GM18858 (cell line): Measurements from ENCODE around the gene PTPRM.

ENCODE experiments used
- ATAC-seq: cut with Tn5 transposase; IDR thresholded peaks from one replicate; pipeline ENCODE4 v1.9.1; 2021; ENCODE audit not compliant: unreplicated experiment

Gene PTPRM

DNA sequence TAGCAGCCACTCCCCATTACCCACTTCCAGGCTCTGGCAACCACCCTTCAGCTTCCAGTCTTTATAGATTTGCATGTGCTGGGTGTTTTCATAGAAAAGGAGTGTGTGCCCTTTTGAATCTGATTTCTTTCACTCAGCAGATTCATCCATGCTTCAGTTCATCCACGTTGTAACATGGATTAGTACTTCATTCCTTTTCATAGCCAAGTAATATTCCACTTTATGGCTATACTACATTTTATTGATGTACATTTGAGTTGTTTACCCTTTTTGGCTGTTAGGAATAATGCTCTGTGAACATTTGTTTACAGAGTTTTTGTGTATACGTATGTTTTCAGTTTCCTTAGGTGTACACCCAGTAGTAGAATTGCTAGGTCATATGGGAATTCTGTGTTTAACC lies 836.6 kb downstream of the PTPRM start:
- ATAC-seq = no peak

DNA sequence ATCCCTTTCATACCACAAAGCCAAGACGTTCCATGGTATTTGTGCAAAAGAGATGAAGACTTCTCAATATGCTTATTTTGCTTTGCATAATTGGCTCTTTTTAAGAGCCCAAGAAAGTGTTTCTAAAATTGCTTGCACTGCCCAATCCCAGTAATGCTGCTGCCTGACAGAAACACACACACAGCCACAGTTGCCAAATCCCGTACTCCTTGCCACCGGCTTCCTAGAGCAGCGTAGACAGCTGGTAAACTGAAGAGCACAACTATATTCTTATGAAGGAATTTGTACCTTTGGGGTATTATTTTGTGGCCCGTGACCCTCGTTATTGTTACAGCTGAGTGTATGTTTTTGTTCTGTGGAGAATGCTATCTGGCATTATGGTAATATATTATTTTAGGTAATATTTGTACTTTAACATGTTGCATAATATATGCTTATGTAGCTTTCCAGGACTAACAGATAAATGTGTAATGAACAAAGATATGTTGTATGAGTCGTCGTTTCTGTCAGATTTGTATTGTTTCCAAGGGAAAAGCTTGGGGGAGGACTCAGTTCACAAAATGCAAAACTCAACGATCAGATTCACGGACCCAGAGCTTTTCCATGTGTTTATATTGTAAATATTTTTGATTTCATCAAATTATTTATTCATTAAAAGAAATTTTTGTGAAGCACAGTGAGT lies 839.2 kb downstream of the PTPRM start:
- ATAC-seq = no peak

DNA sequence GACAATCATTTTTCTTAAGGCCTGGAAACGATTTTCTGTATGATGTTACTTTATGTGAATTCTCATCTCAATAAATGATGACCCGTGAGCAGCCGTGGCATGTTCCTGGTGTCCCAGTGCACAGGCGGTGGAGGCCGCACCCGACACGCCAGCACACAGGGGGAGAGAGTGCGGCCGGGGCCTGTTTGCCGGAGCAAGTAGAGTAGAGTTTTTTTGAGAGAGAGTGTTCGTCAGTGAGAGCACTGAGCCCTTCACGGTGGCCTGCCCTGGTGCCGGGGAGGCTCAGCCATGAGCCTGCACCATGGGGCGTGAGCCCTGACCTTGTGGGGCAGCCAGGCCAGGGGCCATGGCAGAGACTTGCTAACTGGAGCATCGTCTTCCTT lies 839.7 kb downstream of the PTPRM start:
- ATAC-seq = no peak

DNA sequence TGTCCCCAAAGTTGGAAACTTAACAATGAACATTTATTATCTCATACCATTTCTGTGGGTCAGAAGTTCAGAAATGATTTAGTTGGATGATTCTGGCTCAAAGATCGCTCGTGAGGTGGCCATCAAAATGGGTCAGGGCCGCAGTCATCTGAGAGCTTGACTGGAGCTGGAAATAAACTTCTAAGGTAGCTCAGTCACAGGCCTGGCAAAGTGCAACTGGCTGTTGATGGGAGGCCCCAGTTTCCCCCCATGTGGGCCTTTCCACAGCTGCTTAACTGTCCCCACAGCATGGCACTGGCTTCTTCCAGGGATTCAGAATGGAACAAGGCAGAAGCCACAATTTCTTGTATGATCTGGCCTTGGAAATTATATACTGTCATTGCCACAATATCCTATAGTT lies 842.0 kb downstream of the PTPRM start:
- ATAC-seq = no peak

DNA sequence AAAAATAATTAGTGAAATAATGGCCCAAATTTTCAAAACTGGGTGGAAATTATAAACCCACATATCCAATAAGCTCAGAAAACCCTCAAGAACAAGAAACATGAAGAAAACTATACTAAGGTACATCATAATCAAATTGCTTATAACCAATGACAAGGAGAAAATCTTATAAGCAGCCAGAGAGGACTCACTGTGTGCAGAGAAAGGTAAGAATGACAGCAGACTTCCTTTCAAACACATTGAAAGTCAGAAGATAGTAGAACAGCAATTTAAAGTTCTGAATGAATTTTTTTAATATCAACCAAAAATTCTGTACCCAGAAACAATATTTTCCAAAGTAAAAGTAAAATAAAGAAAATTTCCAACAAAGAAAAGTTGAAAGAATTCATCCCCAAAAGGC lies 844.4 kb downstream of the PTPRM start:
- ATAC-seq = no peak

DNA sequence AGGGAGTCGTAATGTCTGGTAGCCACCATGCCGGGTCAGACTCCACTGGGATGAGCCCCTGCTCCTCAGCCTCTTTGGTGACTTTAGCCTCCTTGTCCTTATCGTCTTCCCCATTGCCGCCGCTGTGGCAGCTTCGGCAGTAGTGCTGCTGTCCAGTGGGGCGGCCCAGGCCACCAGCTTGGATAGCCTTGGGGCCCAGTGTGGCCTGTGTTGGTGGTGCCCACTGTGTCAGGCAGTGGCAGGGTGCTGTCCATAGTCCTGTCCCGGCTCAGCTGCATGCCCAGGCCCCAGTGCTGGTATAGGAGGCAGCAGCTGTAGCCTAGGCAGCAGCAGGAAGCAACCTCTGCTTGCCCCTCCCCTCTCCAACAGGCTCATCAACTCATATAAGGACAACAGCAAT lies 845.0 kb downstream of the PTPRM start:
- ATAC-seq = no peak

DNA sequence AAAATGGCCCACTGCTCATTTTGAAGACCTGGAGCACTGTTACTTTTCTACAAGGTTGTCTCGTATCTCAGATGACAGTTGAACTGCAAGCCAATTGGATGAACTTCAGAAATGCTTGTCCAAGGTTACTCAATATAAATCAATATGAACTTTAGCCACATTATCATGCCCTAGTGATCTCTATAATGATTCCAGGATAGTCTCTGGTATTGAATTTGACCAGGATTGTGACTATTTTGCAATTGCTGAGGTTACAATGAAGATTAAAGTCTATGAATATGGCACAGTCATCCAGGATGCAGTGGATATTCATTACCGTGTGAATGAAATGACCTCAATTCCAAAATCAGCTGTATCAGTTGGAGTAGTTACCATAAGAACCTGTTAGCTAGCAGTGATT lies 846.1 kb downstream of the PTPRM start:
- no peak for ATAC-seq

DNA sequence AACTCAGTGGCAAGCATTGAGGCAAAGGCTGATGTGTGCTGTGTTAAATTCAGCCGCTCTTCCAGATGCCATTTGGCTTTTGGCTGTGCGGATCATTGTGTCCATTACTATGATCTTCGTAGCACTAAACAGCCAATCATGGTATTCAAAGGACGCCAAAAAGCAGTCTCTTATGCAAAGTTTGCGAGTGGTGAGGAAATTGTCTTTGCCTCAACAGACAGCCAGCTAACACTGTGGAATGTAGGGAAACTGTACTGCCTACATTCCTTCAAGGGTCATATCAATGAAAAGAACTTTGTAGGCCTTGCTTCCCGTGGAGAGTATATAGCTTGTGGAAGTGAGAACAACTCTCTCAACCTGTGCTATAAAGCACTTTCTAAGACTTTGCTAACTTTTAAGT lies 846.6 kb downstream of the PTPRM start:
- ATAC-seq = no peak

DNA sequence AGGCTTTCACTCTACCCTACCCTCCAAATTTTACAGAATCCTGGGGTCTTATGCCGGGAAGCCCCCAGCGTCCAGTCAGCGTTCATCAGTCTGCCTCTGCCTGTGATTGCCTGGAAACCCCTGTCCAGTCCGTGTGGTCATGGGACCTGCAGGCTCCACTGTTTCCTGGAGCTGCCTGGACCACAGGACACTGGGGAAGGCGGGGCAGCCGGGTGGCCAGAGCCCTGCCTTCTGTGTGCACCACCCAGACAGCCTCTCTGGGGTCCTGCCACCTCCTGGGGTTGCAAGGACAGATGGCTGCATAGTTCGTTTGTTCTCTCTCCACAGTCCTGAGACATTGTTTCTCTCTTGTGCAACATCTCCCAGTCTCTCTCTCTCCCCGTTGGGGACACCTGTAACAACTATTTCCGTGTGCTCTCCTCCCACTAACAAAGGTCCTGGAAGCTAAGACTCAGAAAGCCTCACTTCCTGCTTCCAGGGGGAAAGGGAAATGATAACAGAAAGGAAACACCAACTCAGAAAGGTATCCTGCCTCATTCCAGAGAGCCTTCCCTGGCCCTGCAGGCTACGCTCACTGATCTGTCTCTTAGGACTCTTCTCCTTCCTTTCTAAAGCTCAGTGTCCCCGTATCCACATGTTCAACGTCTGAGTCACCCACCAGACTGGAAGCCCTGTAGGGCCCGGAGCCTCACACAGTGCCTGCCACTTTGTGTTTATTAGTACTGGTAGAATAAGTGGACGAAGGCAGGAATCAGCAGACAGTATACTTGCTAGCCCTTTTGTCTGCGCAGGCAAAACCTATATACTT lies 849.3 kb downstream of the PTPRM start:
- no peak for ATAC-seq

DNA sequence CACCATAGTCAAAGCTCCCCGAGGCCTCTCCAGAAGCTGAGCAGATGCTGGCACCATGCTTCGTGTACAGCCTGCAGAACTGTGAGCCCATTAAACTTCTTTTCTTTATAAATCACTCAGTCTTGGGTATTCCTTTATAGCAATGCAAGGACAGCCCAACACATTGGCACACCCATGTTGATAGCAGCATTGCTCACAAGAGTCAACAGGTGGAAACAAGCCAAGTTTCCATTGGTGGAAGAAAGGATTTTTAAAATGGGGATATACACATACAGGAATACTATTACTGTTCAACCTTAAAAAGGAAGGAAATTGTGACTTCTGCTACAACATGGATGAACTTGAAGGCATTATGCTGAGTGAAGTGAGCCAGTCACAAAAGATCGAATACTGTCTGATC lies 855.3 kb downstream of the PTPRM start:
- no peak for ATAC-seq

DNA sequence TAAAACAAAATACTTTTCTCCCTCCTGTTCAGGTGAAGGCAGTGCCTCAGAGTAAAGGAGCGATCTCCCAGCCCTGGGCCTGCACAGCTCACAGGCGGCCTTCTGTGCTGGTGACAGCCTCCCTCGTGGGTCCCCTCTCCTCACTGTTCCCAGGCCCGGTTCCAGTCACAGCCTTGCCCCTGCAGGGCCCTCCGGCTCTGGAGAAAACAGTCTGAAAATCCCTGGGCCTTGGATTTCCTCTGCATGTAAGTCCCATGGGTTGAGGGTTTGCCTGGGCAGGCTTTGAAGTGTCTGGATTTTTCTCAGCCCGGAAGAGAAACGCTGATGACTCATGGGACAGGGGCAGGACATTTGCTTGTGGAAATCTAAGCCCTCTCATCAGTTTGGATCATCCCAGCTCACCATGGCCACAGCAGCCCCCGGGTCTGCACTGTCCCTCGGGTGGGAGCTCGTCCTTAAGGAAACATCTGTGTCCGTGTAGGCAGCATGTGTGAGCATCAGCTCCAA lies 856.0 kb downstream of the PTPRM start:
- ATAC-seq = no peak

DNA sequence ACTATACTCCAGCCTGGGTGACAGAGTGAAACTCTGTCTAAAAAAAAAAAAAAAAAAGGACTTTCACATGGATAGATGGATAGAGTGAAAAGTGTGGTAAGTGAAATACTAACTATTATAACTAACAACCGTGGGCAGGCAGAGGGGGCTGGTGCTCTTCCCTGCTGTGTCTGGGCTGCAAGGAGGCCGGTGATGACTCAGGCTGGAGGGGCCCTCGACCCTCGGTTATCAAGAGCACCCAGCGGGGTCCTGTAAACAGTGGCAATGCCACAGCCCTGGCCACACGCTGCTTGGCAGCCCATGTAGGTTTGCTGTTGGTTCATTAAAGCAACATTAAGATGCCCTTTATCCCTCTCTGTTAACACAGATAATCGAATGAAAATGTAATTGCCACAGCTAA lies 857.4 kb downstream of the PTPRM start:
- ATAC-seq = no peak

DNA sequence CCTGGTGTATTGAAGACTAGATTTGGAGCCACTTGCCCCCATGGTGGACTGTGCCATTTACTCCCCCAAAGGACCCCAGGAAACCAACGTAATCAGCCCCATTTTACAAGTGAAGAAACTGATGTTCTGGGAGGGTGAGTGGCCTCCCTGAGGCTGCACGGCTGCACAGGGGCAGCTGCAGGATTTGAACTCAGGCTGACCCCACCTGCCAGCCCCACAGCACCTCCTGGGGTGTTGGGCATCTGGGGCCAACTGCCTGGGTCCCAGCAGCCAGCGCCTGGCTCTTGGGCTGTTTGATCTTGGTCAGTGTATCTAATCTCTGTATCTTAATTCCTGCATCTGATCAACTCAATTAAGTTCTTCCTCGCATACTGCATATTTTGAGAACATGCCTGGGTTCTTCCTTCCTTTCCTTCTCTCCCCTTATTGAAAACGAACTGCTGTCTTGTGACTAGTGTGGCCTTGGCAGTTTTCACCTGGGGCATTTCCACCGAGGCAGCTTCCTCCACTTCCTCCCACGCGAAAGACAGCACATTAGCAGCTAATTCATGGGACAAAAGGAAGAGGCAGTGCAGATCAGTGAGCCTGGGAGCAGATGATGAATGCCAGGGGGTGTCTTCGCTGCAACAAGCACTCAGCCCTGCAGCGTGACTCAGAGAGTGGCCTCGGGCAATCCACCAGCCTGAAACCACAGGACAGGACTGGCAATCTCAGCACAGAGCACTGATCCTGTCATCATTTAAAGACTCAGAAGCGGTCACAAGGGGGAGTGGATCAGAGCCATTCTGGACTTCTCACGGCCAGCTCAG lies 858.0 kb downstream of the PTPRM start:
- no peak for ATAC-seq

DNA sequence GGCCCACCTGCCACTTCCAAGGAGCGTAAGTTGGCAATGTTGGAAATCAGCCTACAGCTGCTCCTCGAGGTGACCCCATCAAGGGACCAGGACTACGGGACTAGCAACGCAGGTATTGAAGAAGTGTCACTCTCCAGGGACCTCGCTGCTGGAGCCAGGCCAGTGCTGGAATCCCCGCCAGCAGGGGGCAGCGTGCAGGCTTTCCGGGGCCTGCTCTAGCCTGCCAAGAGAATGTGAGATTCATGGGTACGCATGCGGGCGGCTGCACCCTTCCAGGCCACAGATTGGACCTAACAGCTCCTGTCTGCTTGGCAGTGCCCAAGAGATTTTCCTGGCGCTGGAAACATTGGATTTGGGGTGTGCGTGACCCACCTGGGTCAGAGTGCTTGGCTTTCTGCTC lies 859.3 kb downstream of the PTPRM start:
- ATAC-seq = no peak

DNA sequence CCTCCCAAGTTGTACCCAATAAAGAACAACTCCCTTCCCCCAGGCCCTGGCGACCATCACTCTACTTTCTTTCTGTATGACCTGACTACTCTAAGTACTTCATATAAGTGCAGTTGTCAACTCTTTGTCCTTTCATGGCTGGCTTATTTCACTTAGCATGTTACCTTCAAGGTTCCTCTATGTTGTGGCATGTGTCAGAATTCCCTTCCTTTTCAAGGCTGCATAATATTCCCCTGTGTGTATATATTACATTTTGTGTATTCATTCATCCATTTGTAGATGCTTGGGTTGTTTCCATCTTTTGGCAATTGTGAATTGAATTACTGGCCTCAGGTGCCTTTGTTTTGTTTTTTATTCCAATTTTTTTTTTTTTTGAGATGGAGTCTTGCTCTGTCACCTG lies 860.2 kb downstream of the PTPRM start:
- no peak for ATAC-seq

DNA sequence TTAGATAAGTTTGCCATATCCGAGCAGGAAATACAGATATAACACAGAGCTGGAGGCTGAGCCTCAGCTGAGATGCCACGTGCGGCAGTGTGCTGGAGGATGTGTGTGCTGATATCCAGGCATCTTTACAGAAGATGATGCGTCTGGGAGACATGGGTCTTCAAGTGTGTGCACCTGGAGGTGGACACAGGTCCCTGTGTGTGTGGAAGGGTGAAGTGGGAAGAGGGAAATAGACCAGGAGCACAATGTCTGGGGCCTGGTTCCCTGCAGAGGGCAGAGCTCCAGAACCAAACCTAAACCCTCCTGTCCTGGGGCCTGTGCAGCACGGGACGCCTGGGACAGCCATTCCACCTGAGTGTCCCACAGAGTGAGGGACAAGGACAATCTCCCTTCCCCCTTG lies 861.8 kb downstream of the PTPRM start:
- ATAC-seq = no peak

DNA sequence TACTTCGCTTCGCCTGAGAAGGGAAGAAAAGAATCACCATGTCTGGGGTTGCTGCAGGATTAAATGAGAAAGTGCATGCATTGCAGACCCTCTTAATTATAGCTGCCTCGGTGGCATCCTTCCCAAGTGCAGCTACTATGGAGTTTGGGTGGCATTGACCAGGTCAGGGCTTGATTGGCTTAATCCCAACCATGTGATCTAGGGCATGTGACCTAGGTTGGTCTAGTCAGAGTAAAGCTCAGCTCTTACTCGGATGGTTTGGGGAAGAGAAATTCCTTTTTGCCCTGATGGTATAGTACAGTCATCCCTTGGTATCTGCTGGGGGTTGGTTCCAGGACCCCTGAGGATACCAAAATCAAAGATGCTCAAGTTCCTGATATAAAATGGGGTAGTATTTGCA lies 863.9 kb downstream of the PTPRM start:
- ATAC-seq = no peak

DNA sequence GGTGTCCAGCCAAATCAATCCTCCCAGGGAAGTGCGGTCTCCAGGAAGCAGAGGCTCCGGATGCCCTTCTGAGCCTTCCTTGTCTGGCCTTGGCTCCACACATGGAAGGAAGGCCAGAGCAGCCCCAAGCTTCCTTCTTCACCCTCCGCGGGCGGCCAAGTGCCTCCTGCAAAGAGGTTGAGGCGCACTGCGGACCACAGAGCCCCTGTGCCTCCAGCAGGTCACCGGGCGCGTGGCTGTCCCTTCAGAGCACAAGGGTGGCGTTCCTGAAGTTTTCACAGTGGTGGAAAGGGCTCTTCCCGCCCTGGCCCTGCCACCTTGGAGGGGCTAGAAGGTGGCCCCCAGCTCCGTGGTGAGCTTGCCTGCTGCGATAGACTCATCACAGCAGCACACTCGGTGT lies 866.2 kb downstream of the PTPRM start:
- ATAC-seq = no peak

DNA sequence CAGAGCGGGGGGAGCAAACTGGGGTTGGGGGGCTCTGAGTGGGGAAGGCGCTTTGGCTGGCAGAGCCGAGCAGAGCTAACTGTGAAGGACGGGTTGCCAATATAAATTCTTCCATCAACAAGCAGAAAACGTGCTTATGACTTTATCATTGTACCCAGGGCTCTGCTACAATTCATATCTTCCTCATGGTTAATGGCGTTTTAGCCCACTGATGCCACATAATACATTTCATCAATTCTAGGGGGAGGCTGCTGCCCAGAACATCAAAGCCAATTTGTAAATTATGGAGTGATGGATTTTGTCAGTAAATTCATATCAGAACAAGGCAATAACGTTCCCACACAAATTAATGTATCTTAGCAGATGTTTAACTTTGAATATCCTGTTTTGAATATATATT lies 866.7 kb downstream of the PTPRM start:
- no peak for ATAC-seq

DNA sequence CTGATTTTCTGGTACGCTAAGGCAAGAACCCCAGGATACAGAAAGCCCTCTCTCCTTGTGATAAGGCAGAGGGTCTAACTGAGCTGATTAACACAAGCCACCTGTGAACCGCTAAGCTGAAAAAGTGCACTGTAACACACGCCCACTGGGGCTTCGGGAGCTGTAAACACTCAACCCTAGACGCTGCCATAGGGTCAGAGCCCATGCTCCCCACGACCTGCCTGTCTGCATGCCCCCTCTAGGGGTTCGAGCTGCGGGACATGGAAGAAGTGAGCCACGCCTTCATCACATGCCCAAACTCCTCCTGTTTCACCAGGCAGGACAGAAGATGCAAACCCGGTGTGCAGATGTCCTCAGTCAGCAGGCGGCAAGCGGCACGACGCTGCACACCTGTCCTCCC lies 868.3 kb downstream of the PTPRM start:
- ATAC-seq = no peak

DNA sequence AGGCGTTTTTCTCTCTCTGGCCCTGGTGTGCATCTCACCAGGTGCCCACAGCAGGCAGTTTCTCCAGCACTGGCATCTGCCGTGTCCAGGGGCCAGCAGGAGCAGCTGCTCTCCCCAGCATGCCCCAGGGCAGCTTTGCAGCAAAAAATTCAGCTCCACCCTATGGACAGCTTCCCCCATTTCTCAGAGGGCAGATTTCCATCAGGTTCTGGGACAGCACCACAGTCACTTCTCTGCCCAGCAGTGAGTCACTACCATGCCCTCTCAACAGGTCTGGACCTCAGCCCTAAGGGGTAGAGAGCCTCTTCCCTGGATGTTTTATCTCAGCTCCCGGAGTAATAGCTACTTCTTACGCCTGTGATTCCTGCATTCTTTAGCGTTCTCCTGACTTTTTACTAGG lies 871.9 kb downstream of the PTPRM start:
- ATAC-seq = no peak

DNA sequence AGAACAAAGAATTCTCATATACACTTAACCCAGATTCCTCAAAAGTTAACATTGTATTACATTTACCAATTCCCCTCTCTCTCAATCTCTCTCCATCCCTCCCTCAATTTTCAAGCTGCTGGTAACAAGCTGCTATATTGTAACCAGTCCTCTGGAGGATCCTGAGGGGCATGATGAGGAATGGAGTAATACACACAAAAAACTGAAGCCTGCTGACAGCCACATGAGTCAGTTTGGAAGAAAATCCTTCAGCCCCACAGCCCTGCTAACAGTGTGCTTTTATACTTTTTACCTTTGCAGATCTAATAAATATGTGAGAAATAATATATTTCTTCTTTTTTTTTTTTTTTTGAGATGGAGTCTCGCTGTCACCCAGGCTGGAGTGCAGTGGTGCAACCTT lies 876.4 kb downstream of the PTPRM start:
- no peak for ATAC-seq
